C4-2B (cell line): ENCODE data around the gene CHDH.

Experiments
- H3K27ac ChIP-seq: fragments of 450-650 bp; 2 replicates; pipeline ENCODE4 v1.5.1; 2017
- CTCF ChIP-seq: fragments of 450-650 bp; conservative IDR thresholded peaks from 2 replicates; pipeline ENCODE4 v1.5.1; 2017; ENCODE audit warnings: mild to moderate bottlenecking
- ZFX ChIP-seq: fragments of 450-650 bp; IDR thresholded peaks from 2 replicates; pipeline ENCODE4 v1.6.1; 2017

The CHDH gene

GRCh38 chr3:53773021-53773436 lies 73.2 kb downstream of the CHDH start:
- H3K27ac ChIP-seq: no peak overlapping the region
- TF ChIP-seq CTCF (no peak), ZFX (no peak)

DNA sequence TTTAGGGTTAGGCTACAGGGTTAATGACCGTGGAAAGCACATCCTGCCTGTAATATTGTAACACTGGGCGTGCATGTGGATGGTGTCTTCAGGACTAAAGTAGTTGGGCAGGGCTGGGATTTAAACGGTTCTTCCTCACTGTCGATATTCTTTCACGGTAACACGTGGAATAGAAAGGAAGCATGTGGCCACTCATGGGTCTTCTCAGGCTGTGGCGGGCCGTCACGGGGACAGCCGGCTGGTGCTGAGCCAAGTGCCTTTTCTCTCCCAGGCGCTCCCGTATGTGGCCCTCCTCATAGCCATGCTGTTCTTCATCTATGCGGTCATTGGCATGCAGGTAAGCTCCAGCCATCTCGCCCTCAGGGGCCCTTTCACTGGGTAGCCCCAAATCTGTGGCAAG lies 73.7 kb downstream of the CHDH start:
- no peak overlapping the region for H3K27ac ChIP-seq
- TF ChIP-seq ZFX (no peak), CTCF (no peak)

- TF ChIP-seq ZFX (no peak), CTCF (no peak)
- H3K27ac ChIP-seq: no peak overlapping the region
Observed at GRCh38 chr3:53768478-53769459, 77.5 kb downstream of the CHDH start.

GRCh38 chr3:53766706-53767105 lies 79.5 kb downstream of the CHDH start:
- H3K27ac ChIP-seq: no peak overlapping the region
- no peak for TF ChIP-seq ZFX
- TF ChIP-seq CTCF: no peak

DNA sequence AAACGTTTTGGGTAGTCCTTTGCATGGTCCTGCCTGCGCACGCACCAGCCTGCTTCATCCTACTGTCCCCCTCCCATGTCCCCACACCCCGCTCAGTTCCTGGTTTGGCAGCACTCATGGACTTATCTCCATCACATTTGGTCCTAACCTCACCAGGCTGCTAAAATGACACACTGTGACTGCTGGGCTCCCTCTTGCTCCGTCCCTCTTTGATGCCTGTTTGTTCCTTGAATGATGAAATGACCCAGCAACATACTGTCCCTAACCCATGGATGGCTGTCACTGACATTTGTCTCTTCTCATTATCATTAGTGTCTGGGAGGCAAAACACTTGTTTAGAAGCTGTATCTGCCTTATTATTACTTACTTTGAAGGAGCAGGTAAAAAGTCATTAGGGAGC lies 80.5 kb downstream of the CHDH start:
- no peak for TF ChIP-seq ZFX
- no peak for TF ChIP-seq CTCF

DNA sequence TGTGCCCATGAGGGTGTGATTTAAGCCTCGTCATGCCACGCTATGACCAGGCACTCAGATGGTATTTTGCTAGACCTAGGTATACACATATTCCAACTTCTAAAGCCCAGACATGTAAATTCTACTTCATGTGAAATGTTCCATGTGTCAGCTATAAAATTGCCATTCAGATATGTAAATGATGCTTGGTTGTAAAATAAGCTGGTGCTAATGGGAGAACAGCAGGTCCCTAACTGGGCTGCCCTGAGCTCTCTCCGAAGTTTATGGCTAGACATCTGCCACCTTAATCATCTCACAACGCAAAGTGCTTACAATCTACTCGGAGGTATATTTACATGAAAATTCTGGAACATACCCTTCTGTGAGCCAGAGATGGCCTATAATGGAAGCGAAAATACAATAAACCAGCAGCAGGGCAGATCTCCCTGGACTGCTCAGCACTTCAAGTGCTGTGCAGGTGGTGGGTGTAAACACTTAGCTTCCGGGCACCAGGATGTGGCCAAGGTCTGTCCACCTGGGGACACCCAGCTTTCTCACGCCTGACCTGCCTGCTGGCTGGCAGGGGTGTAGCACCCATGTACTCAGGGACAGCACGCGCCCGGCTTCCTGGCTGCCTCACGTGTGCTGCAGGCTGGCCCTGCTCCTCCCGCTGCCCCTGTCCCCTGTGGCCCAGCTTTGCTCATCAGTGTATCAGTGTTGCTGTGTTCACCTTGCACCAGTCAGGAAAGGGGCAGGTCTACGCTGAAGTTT lies 82.0 kb downstream of the CHDH start:
- TF ChIP-seq CTCF (no peak), ZFX (no peak)
- no peak overlapping the region for H3K27ac ChIP-seq

More for the DNA sequence above, 80.5 kb downstream of the CHDH start:
- H3K27ac ChIP-seq: no peak overlapping the region

GRCh38 chr3:53763353-53763752 lies 82.9 kb downstream of the CHDH start:
- TF ChIP-seq CTCF: no peak
- no peak for TF ChIP-seq ZFX
- H3K27ac ChIP-seq: no peak overlapping the region
